ENCODE results near the gene CASKIN2.
"Not testable (repeated sequence)": the region's sequence is repeated elsewhere in the genome, so short reads cannot be mapped to it uniquely, and the experiment has no call there.

CASKIN2 gene

GRCh38 chr17:75544250-75544649, 28.9 kb upstream of the CASKIN2 start:
- no peak for DNase-seq

- DNase-seq: no peak
Observed at GRCh38 chr17:75542728-75543336, 27.5 kb upstream of the CASKIN2 start.

DNA sequence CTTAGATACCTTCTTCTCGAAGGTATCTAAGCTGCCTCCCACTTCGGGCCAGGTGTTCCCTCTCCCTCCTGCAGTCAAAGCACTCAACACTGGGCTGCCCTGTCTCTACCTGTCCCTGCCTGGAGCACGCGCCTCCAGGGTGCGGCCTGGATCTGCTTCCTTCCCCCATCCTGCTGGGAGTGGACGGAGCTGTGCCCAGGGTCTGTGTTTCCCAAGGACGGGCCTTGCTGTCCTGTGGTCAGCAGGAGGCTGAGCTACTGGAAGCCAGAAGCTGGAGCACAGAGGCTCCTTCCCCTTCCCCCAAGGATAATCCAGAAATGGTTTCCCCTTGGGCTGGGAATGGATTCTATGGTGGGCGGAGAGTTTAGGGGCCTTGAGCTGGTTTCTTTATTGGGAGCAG, 26.9 kb upstream of the CASKIN2 start:
- no peak for DNase-seq

- DNase-seq: no peak
Observed at GRCh38 chr17:75540923-75541503, 25.7 kb upstream of the CASKIN2 start.

GRCh38 chr17:75539967-75540729, 24.8 kb upstream of the CASKIN2 start:
- DNase-seq: no peak

GRCh38 chr17:75536366-75536765, 21.0 kb upstream of the CASKIN2 start:
- no peak for DNase-seq

DNA sequence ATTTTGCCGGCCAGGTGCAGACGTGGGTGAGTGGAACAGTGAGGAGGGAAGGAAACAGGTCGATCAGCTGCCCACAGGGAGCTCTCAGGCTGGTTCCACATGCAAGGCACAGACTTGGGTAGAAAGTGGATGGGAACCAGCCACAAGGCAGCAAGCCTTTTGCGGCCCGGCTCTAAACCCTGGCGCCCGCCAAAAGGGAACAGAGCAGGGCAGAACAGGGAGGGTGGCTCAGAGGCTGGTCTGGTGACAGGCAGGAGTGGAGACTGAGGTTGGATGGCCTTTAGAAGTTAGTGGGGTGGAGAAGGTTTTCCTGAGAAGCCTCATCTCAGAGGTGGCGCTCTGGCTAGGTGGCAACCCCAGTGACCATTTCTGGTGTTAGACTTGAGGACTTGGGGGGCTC, 20.5 kb upstream of the CASKIN2 start:
- no peak for DNase-seq

- no peak for DNase-seq
Observed at GRCh38 chr17:75535119-75535537, 19.8 kb upstream of the CASKIN2 start.

- no peak for DNase-seq
Observed at GRCh38 chr17:75531721-75532072, 16.4 kb upstream of the CASKIN2 start.

GRCh38 chr17:75530837-75531720, 15.7 kb upstream of the CASKIN2 start:
- no peak for DNase-seq

- peak; percentile 62 for DNase-seq
Observed at GRCh38 chr17:75526555-75527270, 11.4 kb upstream of the CASKIN2 start.

DNA sequence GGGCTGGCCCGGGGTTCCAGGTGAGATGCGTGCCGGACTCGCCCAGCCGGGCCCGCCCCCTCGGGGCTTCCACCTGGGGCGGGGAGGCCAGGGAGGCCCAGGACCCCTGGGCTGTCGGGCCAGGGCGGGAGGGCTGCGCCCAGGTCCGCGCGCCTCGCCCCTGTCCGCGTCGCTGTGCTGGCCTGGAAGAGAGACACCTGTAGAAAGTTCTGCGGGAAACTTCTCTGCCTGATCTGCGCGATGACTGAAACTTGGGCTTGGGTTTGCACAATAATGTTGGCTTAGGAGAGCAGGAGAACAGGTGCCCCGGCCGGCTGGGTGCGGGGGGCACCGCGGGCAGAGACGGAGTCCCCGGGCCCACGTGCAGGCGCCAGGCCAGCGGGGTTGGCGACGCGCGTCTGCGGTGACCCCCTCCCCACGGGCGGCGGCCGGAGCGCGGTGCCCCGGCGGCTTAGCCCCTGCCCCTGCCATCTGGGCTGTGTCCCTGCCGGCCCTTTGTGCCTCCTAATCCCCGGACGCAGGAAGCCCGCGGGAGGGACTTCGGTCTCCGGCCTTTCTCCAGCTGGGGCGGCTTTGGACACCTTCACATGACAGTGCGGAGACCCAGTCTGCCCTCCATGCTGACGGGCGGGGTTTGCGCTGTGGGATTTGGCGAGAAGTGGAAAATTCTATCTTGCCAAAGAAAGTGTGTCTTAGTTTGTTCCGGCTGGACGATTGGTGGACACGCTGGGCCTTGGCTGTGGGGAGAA, 10.6 kb upstream of the CASKIN2 start:
- peak; percentile 82 for DNase-seq

DNA sequence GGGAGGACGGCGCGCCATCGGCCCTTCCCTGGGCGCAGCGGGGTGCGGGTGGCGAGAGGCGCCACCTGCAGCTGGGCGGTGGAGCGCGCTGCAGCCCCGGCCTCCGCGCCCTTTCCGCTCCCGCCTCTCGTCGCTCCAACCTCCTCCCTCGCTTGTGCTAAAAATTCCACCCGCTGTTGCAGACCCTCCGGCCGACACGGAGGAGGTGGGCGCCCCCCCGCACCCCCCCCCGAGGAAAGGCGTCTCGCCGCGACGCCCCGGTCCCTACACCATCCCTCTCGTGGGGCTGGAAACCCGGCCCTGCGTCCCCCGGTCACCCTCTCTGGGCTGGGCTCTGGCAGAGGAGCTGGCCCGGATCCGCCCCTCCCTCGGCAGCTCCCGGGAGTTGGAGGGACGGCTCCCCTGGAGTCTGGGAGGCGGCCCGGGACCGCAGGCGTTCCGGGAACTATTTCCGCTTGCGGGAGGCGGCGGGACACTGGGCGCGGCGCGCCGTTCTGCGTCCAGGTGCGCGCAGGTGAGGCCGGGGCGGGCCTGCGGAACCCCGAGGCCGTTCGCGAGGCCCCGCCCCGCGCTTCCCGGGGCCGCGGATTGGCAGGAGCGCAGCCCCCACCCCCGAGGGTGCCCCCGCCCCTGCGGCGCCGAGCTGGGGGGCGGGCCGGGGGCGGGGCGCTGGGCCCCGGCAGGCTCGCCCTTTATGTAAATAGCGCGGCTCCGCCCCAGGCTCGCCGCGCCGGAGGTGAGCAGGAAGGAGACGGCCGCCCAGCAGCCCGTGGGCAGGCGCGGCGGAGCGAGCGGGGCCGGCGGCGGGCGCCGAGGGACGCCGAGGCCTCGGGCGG, 9.9 kb upstream of the CASKIN2 start, which contains the start of gene LLGL2:
LLGL2 (plus strand) TSS at position 728 of the 836 bp plus-strand sequence. CDS start 17,730 bp downstream, outside the sequence.
- DNase-seq: peak; percentile 98

- DNase-seq: no peak
Observed at GRCh38 chr17:75524269-75524969, 9.1 kb upstream of the CASKIN2 start.

DNA sequence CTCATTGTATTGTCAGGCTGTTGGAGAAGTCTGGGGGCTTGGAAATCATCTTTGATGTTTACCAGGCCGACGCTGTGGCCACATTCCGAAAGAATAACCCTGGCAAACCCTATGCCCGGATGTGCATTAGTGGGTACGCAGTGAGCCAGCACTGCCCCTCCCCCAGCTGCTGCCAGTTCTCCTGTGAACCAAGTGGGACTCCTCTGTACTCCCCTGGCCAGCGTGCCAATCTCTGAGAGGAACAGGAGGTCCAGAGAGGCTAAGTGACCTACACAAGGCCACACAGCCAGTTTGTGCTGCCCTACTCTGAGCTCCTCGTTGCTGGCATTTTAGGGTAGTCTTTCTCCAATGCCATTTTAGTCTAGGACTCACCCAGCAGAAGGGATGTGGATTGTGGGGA, 8.3 kb upstream of the CASKIN2 start:
- DNase-seq: no peak

DNA sequence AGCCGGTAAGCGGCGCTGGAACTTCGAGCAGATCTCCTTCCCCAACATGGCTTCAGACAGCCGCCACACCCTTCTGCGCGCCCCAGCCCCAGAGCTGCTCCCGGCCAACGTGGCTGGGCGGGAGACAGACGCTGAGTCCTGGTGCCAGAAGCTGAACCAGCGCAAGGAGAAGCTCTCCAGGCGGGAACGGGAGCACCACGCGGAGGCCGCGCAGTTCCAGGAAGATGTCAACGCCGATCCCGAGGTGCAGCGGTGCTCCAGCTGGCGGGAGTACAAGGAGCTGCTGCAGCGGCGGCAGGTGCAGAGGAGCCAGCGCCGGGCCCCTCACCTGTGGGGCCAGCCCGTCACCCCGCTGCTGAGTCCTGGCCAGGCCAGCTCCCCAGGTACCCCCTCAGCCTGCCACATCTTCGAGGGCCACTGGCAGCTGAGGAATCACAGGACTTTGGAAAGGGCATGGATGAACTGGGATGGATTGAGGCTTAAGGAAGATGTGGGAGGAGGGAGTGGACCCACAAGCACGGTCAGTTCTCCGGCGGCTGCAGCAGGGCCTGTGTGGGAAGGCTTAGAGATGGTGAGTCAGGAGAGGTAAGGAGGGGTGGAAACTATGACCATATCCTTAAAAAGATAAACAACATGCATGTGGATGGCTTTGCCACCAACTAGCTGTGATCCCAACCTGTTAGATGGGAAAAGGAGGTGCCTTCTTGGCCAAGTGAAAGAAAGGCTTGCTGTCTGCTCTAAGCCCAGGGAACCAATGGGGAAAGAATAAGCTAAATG, 6.8 kb upstream of the CASKIN2 start:
- no peak for DNase-seq

DNA sequence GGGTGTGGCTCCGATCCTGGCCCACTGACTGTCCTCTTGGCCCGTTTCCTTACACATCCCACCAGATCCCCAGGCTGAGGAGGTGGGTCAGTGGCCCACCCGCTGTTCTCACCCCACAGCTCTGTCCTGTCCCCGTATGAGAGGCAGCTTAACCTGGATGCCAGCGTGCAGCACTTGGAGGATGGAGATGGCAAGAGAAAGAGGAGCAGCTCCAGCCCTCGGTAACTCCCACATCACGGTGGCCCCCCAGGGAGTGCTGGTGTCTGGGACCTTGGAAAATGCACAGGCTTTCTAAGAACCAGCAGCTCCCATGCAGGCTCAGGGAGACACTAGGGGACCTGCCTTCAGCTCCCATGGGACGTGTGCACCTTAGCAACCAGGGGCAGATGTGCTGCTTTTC, 6.0 kb upstream of the CASKIN2 start:
- DNase-seq: no peak

GRCh38 chr17:75520413-75520812, 5.1 kb upstream of the CASKIN2 start:
- DNase-seq: not testable (repeated sequence)

DNA sequence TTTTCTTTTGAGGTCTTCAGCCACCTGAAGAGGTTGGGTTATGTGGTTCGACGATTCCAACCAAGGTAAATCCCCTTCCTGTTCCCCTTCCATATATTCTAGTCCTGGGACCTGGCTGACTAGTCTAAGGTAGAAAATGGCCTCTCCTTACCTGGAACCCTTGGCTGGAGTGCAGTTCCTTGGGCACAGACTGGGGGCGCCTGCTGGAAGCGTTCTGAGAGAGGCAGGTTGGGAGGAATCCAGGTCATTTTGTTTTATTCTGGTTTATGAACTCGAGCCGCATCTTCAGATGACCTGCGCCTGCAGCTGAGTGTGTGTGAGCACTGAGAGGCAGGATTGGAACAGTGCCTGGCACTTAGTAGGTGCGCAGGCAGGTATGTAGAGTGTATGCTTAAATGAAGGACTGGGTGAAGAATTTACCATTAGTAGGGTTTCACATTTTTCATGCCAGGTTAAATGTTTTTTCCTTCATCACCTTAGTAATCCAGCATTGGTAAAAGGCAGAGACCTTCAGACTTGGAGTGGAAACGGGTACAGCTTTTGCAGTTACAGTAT, 3.7 kb upstream of the CASKIN2 start:
- DNase-seq: no peak
